ENCODE data around the gene ZNF714. TPM values are rescaled to one million over a fixed set of nuclear protein-coding genes. Genes with fewer than 3 reads are reported as not detected.

ZNF714 gene
- total and polyA plus RNA-seq, 2 donors (not counting 1 experiment from before 2014, with no cell fraction given), result 5.6 to 6.9 TPM

DNA sequence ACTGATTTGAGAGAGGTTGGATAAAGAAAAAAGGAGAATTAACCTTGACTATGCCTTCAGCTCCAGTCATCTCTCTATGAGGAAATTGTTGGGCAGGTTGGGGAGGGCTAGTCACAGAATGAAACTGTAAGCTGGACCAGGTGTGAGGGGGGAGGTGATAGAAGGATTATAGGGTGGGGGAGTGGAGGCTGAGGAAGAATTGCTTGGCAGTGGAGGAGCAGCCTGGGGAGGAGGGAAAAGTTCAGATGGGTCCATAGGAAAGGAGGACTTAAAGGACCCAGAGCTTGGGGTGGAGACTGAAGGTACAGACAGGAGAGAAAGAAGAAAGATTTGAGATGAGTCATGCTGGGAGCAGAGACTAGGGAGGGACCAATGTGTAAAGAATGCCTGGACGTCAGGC is 51.6 kb downstream of the ZNF714 start:
- no peaks in the 10 kb centered on the region for H3K4me1 ChIP-seq (ENCODE audit: control insufficient read depth, extremely low read depth, insufficient read depth, low read length)
- H3K4me3 ChIP-seq (replicated peaks in 1 of 4; ENCODE audit: control extremely low read depth in 1 of 4, insufficient read depth in 1 of 4, low read depth in 3 of 4, low read length in 4 of 4), result no peak overlapping the region
- H3K27ac ChIP-seq (ENCODE audit: insufficient read depth, low read length), result no peak overlapping the region
- no peaks in the 10 kb centered on the region for H3K79me2 ChIP-seq (ENCODE audit: control insufficient read depth, insufficient read depth, low read length)
- H3K9me3 ChIP-seq (ENCODE audit: control insufficient read depth, insufficient read depth, low read depth, low read length), result no peaks in the 10 kb centered on the region
- no peaks in the 10 kb centered on the region for H4K20me1 ChIP-seq (ENCODE audit: control insufficient read depth, extremely low read depth, insufficient read depth, low read length)
- H3K36me3 ChIP-seq (ENCODE audit: control insufficient read depth, insufficient read depth, low read length), result no peaks in the 10 kb centered on the region
- H3K9ac ChIP-seq (ENCODE audit: insufficient read depth, low read length), result no peak overlapping the region
- no peaks in the 10 kb centered on the region for H3K27me3 ChIP-seq (ENCODE audit: control insufficient read depth, insufficient read depth, low read length)
- TF ChIP-seq, protein P1, sequence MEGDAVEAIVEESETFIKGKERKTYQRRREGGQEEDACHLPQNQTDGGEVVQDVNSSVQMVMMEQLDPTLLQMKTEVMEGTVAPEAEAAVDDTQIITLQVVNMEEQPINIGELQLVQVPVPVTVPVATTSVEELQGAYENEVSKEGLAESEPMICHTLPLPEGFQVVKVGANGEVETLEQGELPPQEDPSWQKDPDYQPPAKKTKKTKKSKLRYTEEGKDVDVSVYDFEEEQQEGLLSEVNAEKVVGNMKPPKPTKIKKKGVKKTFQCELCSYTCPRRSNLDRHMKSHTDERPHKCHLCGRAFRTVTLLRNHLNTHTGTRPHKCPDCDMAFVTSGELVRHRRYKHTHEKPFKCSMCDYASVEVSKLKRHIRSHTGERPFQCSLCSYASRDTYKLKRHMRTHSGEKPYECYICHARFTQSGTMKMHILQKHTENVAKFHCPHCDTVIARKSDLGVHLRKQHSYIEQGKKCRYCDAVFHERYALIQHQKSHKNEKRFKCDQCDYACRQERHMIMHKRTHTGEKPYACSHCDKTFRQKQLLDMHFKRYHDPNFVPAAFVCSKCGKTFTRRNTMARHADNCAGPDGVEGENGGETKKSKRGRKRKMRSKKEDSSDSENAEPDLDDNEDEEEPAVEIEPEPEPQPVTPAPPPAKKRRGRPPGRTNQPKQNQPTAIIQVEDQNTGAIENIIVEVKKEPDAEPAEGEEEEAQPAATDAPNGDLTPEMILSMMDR (conservative IDR thresholded peaks at IDR 0.05 in 1 of 2, IDR thresholded peaks at IDR 0.05 in 1 of 2; ENCODE audit: low read depth in 1 of 2, low read length in 2 of 2), result no peak
- no peak for TF ChIP-seq EZH2 (IDR thresholded peaks at IDR 0.05; ENCODE audit: low read length, missing control alignments)
- H3K4me2 ChIP-seq (ENCODE audit: extremely low read depth, insufficient read depth, low read length), result no peak overlapping the region
- no peak overlapping the region for H2AFZ ChIP-seq (ENCODE audit: low read length)
- no peak for DNase-seq (ENCODE audit: low read depth in 2 of 2)

DNA sequence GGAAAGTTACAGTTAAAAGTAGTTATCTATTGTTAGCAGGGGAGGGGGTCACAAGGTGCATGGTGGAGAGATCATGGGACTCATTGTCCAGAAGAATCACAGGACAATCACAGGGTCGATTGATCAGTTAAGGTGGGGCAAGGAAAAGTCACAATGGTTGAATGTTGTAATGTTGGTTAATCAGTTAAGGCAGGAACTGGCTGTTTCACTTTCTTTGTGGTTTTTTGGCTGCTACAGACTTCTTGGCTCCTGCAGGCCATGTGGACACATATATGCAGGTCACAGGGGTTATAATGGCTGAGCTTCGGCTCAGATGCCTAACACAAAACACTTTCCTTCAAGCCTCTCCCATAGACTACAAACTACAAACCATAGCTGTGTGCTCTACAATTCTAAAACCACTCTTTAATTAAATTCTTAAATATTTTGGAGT is 52.9 kb downstream of the ZNF714 start:
- no peak for DNase-seq (ENCODE audit: low read depth in 2 of 2)
- Histone ChIP-seq H3K4me1 (ENCODE audit: control insufficient read depth, extremely low read depth, insufficient read depth, low read length) (no peaks in the 10 kb centered on the region), H3K9ac (ENCODE audit: insufficient read depth, low read length) (no peak overlapping the region), H4K20me1 (ENCODE audit: control insufficient read depth, extremely low read depth, insufficient read depth, low read length) (no peaks in the 10 kb centered on the region), H3K4me2 (ENCODE audit: extremely low read depth, insufficient read depth, low read length) (no peak overlapping the region), H3K36me3 (ENCODE audit: control insufficient read depth, insufficient read depth, low read length) (no peaks in the 10 kb centered on the region), H3K27me3 (ENCODE audit: control insufficient read depth, insufficient read depth, low read length) (no peaks in the 10 kb centered on the region), H3K27ac (ENCODE audit: insufficient read depth, low read length) (no peak overlapping the region), H3K4me3 (replicated peaks in 1 of 4; ENCODE audit: control extremely low read depth in 1 of 4, insufficient read depth in 1 of 4, low read depth in 3 of 4, low read length in 4 of 4) (no peak overlapping the region), H3K9me3 (ENCODE audit: control insufficient read depth, insufficient read depth, low read depth, low read length) (no peaks in the 10 kb centered on the region), H3K79me2 (ENCODE audit: control insufficient read depth, insufficient read depth, low read length) (no peaks in the 10 kb centered on the region), H2AFZ (ENCODE audit: low read length) (no peak overlapping the region)
- no peak for TF ChIP-seq EZH2 (IDR thresholded peaks at IDR 0.05; ENCODE audit: low read length, missing control alignments)
- TF ChIP-seq, protein P1 (conservative IDR thresholded peaks at IDR 0.05 in 1 of 2, IDR thresholded peaks at IDR 0.05 in 1 of 2; ENCODE audit: low read depth in 1 of 2, low read length in 2 of 2), result no peak

DNA sequence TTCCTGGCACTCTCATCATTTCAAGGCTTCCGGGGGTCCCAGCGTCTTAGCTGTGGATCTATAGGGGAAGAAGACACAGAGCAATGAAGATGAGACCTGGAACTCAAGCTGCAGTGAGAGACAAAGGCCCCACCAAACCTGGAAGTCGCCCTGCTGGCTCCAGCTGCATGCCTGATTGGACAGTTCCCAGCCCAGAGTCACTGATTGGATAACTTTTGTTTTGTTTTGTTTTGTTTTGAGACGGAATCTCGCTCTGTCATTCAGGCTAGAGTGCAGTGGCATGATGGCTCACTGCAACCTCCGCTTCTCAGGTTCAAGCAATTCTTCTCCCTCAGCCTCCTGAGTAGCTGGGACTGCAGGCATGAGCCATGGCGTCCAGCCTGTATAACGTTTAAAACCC is 53.4 kb downstream of the ZNF714 start:
- Histone ChIP-seq H3K27ac (ENCODE audit: insufficient read depth, low read length) (no peak overlapping the region), H3K4me2 (ENCODE audit: extremely low read depth, insufficient read depth, low read length) (no peak overlapping the region), H3K27me3 (ENCODE audit: control insufficient read depth, insufficient read depth, low read length) (no peaks in the 10 kb centered on the region), H3K79me2 (ENCODE audit: control insufficient read depth, insufficient read depth, low read length) (no peaks in the 10 kb centered on the region), H3K9ac (ENCODE audit: insufficient read depth, low read length) (no peak overlapping the region), H4K20me1 (ENCODE audit: control insufficient read depth, extremely low read depth, insufficient read depth, low read length) (no peaks in the 10 kb centered on the region), H3K4me3 (replicated peaks in 1 of 4; ENCODE audit: control extremely low read depth in 1 of 4, insufficient read depth in 1 of 4, low read depth in 3 of 4, low read length in 4 of 4) (no peak overlapping the region), H3K36me3 (ENCODE audit: control insufficient read depth, insufficient read depth, low read length) (no peaks in the 10 kb centered on the region), H2AFZ (ENCODE audit: low read length) (no peak overlapping the region), H3K9me3 (ENCODE audit: control insufficient read depth, insufficient read depth, low read depth, low read length) (no peaks in the 10 kb centered on the region), H3K4me1 (ENCODE audit: control insufficient read depth, extremely low read depth, insufficient read depth, low read length) (no peaks in the 10 kb centered on the region)
- no peak for TF ChIP-seq EZH2 (IDR thresholded peaks at IDR 0.05; ENCODE audit: low read length, missing control alignments)
- TF ChIP-seq, protein P1 (conservative IDR thresholded peaks at IDR 0.05 in 1 of 2, IDR thresholded peaks at IDR 0.05 in 1 of 2; ENCODE audit: low read depth in 1 of 2, low read length in 2 of 2), result no peak
- DNase-seq (ENCODE audit: low read depth in 2 of 2), result no peak
